CD14-positive monocyte (primary cell): ENCODE data around the gene HLA-DOB. TPM values are rescaled to one million over a fixed set of nuclear protein-coding genes. Genes with fewer than 3 reads are reported as not detected.

Experiments
- DNase-seq, 3 donors: peaks; one replicate each; pipeline ENCODE4 v3.0.0-alpha.2; 2011 to 2022
- H2AFZ ChIP-seq: 2 replicates; pipeline ENCODE4 v1.6.0; 2012; ENCODE audit warnings: mild to moderate bottlenecking, low read depth, low read length, inconsistent platforms; ENCODE audit not compliant: insufficient read depth, poor library complexity, severe bottlenecking
- H3K27ac ChIP-seq, 2 donors: 1 replicate in 1 of 2; 2 replicates in 1 of 2; pipeline ENCODE4 v1.5.1; 2012 to 2013; ENCODE audit warnings: low read length in 2 of 2, control low read depth in 1 of 2, inconsistent platforms in 1 of 2, low read depth in 1 of 2, mild to moderate bottlenecking in 1 of 2
- H3K27me3 ChIP-seq, 2 donors: one replicate each; pipeline versions ENCODE4 v1.6.0 to v1.6.1; 2011 to 2013; ENCODE audit warnings: low read length in 2 of 2; ENCODE audit not compliant: control insufficient read depth in 2 of 2, insufficient read depth in 2 of 2
- H3K36me3 ChIP-seq, 2 donors: replicated peaks in 1 of 2; 1 replicate in 1 of 2; 2 replicates in 1 of 2; pipeline versions ENCODE4 v1.5.1 to v1.6.1; 2012 to 2013; ENCODE audit warnings: low read length in 2 of 2, control low read depth in 1 of 2, inconsistent platforms in 1 of 2, mild to moderate bottlenecking in 1 of 2; ENCODE audit not compliant: insufficient read depth in 2 of 2, control insufficient read depth in 1 of 2
- H3K4me1 ChIP-seq, 2 donors: 1 replicate in 1 of 2; 2 replicates in 1 of 2; pipeline versions ENCODE4 v1.5.1 to v1.6.1; 2012 to 2013; ENCODE audit warnings: low read length in 2 of 2, control low read depth in 1 of 2, inconsistent platforms in 1 of 2, mild to moderate bottlenecking in 1 of 2, moderate library complexity in 1 of 2; ENCODE audit not compliant: insufficient read depth in 2 of 2, control insufficient read depth in 1 of 2
- H3K4me2 ChIP-seq: replicated peaks from 2 replicates; pipeline ENCODE3; 2012; ENCODE audit warnings: low read length, moderate library complexity, mild to moderate bottlenecking; ENCODE audit not compliant: poor library complexity, severe bottlenecking; ENCODE audit errors: extremely low read depth
- H3K4me3 ChIP-seq, 3 experiments: fragments of 200-600 bp in 1 of 3; sonication (generic) in 1 of 3; replicated peaks in 1 of 3; 1 replicate in 2 of 3; 2 replicates in 1 of 3; pipeline ENCODE4 v1.5.1; 2011 to 2013; ENCODE audit warnings: low read length in 3 of 3, mild to moderate bottlenecking in 3 of 3, control low read depth in 2 of 3, low read depth in 2 of 3, inconsistent platforms in 1 of 3, moderate library complexity in 1 of 3
- H3K79me2 ChIP-seq: 2 replicates; pipeline ENCODE4 v1.6.0; 2012; ENCODE audit warnings: mild to moderate bottlenecking, control low read depth, inconsistent platforms, low read length, moderate library complexity; ENCODE audit not compliant: insufficient read depth
- H3K9ac ChIP-seq: 2 replicates; pipeline ENCODE4 v1.6.0; 2017; ENCODE audit warnings: low read length, mild to moderate bottlenecking; ENCODE audit not compliant: insufficient read depth, poor library complexity, severe bottlenecking
- H3K9me3 ChIP-seq, 2 donors: replicated peaks in 1 of 2; 1 replicate in 1 of 2; 2 replicates in 1 of 2; pipeline versions ENCODE4 v1.5.1 to v1.6.1; 2012 to 2013; ENCODE audit warnings: low read length in 2 of 2, control low read depth in 1 of 2; ENCODE audit not compliant: control insufficient read depth in 1 of 2, insufficient read depth in 1 of 2
- H4K20me1 ChIP-seq: 2 replicates; pipeline ENCODE4 v1.6.0; 2012; ENCODE audit warnings: mild to moderate bottlenecking, low read length, control low read depth, moderate library complexity; ENCODE audit not compliant: insufficient read depth
- H3K27ac Mint-ChIP-seq, 7 donors: one replicate each; pipeline ENCODE4 v1.8.0; 2020; ENCODE audit warnings: mild to moderate bottlenecking in 7 of 7, mixed read lengths in 7 of 7, moderate library complexity in 6 of 7, inconsistent platforms in 2 of 7
- H3K27me3 Mint-ChIP-seq, 3 donors: one replicate each; pipeline ENCODE4 v1.8.0; 2021 to 2022; ENCODE audit warnings: low read depth in 3 of 3, mild to moderate bottlenecking in 3 of 3, mixed read lengths in 3 of 3, moderate library complexity in 3 of 3, inconsistent platforms in 1 of 3
- H3K36me3 Mint-ChIP-seq, 2 donors: one replicate each; pipeline ENCODE4 v1.8.0; 2020; ENCODE audit warnings: mixed read lengths in 2 of 2, inconsistent platforms in 1 of 2, mild to moderate bottlenecking in 1 of 2
- H3K4me1 Mint-ChIP-seq: one replicate; pipeline ENCODE4 v1.8.0; 2020; ENCODE audit warnings: mild to moderate bottlenecking, mixed read lengths
- H3K4me3 Mint-ChIP-seq, 2 donors: one replicate each; pipeline ENCODE4 v1.8.0; 2020; ENCODE audit warnings: mild to moderate bottlenecking in 2 of 2, mixed read lengths in 2 of 2, moderate library complexity in 1 of 2
- H3K9me3 Mint-ChIP-seq, 7 donors: one replicate each; pipeline ENCODE4 v1.8.0; 2020 to 2022; ENCODE audit warnings: mixed read lengths in 7 of 7, mild to moderate bottlenecking in 6 of 7, moderate library complexity in 6 of 7, inconsistent platforms in 2 of 7
- WGBS: methylation state at CpG from one replicate; pipeline ENCODE4 v1.1.5; 2013; ENCODE audit warnings: missing lambda C conversion rate; ENCODE audit not compliant: insufficient coverage; 5-methylcytosine and 5-hydroxymethylcytosine counted together
- intact Hi-C, 2 donors: fragments of 100-400 bp; cut with micrococcal nuclease; formaldehyde crosslinking; loops; one replicate each; pipeline versions ENCODE4 v1.15.0 to v1.15.1; 2023
- polyA plus RNA-seq, 3 donors: library from polyadenylated mRNA; depleted of rRNA in 1 of 3; unstranded in 2 of 3; stranded (reverse) in 1 of 3; fragments of 300-500 nt in 2 of 3; fragments of >200 nt in 1 of 3; fragmentation: Illumina TruSeq in 2 of 3; gene quantifications; 1 replicate in 2 of 3; 2 replicates in 1 of 3; pipeline ENCODE4 v1.2.3, GENCODE V29; 2012 to 2021
- TF ChIP-seq, protein P1 (sequence below): fragments of 200-600 bp; IDR thresholded peaks from one replicate; pipeline ENCODE4 v1.8.0; 2022; ENCODE audit warnings: antibody characterized with exemption, mild to moderate bottlenecking

The HLA-DOB gene
- polyA plus RNA-seq, 3 donors, result 0.25 to 6.2 (median 0.64) TPM

DNA sequence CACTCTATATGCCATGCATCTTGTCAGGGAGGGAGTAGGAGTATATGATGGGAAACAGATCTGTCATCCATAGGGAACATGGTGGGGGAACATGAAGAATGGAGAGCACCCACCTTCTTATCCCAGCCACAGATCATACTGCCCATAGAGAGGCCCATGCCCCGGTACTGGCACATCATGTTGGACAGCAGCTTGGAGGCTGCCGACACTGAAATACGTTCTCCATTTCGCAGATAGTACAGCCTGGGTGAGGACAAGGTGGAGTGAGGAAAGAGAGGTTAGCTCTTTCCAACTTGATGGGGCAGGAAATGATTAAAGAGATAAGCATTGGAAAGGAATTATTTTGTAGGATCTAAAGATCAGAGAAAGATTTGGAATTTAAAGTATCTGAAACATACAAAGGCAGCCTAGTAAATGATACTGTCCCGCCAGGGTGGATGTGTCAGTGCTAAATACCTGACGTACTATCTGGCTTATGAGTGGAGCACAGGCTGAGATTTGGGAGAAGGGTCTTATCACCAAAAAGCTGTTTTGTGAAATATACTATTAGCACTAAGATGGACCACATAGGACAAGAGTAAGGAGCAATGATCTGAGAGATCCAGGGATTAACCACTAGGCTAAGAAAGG lies 25.3 kb upstream of the HLA-DOB start:
- no peak overlapping the region for H3K27ac ChIP-seq
- intact Hi-C loops, result loop anchor here in 1 of 2 donors (5.0 kb wide), 1 partner anchor 130 kb away; no protein-coding TSS in a partner anchor
- Mint-ChIP-seq H3K4me3 (peak overlapping the region; percentile 1 to 54), H3K9me3 (peaks cover 0 to 2% (median 0%) of the 10 kb centered on the region in 7 donors), H3K27ac (peak overlapping the region in 3 of 7 donors; percentile 12 to 63 (median 31)), H3K27me3 (peaks cover 0 to 6% (median 0%) of the 10 kb centered on the region in 3 donors), H3K36me3 (peaks cover 50 to 57% of the 10 kb centered on the region in 2 donors), H3K4me1 (peaks cover 68% of the 10 kb centered on the region)
- no peak overlapping the region for H2AFZ ChIP-seq
- DNase-seq, result no peak
- no peaks in the 10 kb centered on the region for H3K27me3 ChIP-seq
- peaks cover 33 to 47% of the 10 kb centered on the region in 2 donors for H3K36me3 ChIP-seq
- TF ChIP-seq, protein P1, sequence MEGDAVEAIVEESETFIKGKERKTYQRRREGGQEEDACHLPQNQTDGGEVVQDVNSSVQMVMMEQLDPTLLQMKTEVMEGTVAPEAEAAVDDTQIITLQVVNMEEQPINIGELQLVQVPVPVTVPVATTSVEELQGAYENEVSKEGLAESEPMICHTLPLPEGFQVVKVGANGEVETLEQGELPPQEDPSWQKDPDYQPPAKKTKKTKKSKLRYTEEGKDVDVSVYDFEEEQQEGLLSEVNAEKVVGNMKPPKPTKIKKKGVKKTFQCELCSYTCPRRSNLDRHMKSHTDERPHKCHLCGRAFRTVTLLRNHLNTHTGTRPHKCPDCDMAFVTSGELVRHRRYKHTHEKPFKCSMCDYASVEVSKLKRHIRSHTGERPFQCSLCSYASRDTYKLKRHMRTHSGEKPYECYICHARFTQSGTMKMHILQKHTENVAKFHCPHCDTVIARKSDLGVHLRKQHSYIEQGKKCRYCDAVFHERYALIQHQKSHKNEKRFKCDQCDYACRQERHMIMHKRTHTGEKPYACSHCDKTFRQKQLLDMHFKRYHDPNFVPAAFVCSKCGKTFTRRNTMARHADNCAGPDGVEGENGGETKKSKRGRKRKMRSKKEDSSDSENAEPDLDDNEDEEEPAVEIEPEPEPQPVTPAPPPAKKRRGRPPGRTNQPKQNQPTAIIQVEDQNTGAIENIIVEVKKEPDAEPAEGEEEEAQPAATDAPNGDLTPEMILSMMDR, result no peak
- H3K4me2 ChIP-seq, result peak overlapping the region; percentile 97
- peak overlapping the region in 1 of 3 experiments; percentile 87 for H3K4me3 ChIP-seq
- H3K79me2 ChIP-seq, result peaks cover 70% of the 10 kb centered on the region
- H4K20me1 ChIP-seq, result peaks cover 29% of the 10 kb centered on the region
- H3K9ac ChIP-seq, result no peak overlapping the region
- WGBS, result 95% methylated on average over 3 of the region's 6 CpGs
- peaks cover 56 to 76% of the 10 kb centered on the region in 2 donors for H3K4me1 ChIP-seq
- H3K9me3 ChIP-seq, result no peaks in the 10 kb centered on the region

DNA sequence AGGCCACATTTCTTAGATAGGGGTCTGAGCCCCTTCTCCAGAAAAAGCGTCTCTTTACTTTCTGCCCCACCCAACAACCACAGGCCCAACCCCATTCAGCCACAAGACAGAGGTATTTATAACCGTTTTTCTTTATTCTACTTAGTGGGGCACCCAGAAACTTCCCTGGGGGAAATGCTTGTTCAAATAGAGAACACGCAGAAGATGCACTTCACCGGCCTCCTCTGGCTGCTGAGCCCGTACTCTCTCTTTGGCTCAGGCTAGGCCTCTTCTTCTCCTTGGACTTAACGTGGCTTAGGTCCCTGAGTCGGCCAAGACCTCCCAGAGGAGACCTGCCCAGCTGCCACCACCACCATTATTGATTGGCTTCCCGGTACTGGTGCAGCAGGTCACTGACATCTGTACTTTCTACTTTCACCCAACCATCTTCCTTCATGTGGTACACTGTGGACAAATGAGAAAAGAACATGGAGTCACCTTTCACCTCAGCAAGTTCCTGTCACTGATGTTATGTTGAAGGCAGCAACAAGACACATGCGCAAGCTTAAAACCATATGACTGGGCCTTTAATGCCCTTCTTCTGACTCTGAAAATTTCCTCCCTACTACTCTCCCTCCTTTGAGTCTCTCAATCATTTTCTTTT lies 23.9 kb upstream of the HLA-DOB start:
- no peak overlapping the region for H2AFZ ChIP-seq
- peak overlapping the region in 1 of 2 donors; percentile 7 for H3K27ac ChIP-seq
- Mint-ChIP-seq H3K9me3 (no peaks in the 10 kb centered on the region), H3K27me3 (peaks cover 0 to 6% (median 0%) of the 10 kb centered on the region in 3 donors), H3K4me1 (peaks cover 60% of the 10 kb centered on the region), H3K4me3 (no peak overlapping the region), H3K36me3 (peaks cover 52 to 57% of the 10 kb centered on the region in 2 donors), H3K27ac (peak overlapping the region in 4 of 7 donors; percentile 26 to 83 (median 70))
- H3K9me3 ChIP-seq, result no peaks in the 10 kb centered on the region
- H3K4me1 ChIP-seq, result peaks cover 42 to 63% of the 10 kb centered on the region in 2 donors
- peaks cover 65% of the 10 kb centered on the region for H3K79me2 ChIP-seq
- H4K20me1 ChIP-seq, result peaks cover 16% of the 10 kb centered on the region
- H3K27me3 ChIP-seq, result no peaks in the 10 kb centered on the region
- DNase-seq, result no peak
- H3K36me3 ChIP-seq, result peaks cover 31 to 48% of the 10 kb centered on the region in 2 donors
- no peak overlapping the region for H3K9ac ChIP-seq
- TF ChIP-seq, protein P1, result no peak
- H3K4me2 ChIP-seq, result no peak overlapping the region
- WGBS, result 35% methylated on average over 5 of the region's 9 CpGs
- intact Hi-C loops, result loop anchor here (2.0 to 5.0 kb wide), 2 partner anchors 14 to 132 kb away; partner anchors contain the start of gene PSMB9 (in 1 of the 2)
- no peak overlapping the region for H3K4me3 ChIP-seq
